Common myeloid progenitor, CD34-positive (primary cell): ENCODE results near the gene ARHGEF10L.

Source experiments
- CTCF ChIA-PET: fragments of 350-600 bp; sonication (Branson Sonifier 250); formaldehyde crosslinking; loops from one replicate; lab custom pipeline; 2021; ENCODE audit warnings: antibody characterized with exemption; lab: Charles Lee
- POLR2A ChIA-PET: fragments of 350-600 bp; sonication (Branson Sonifier 250); formaldehyde crosslinking; loops from one replicate; lab custom pipeline; 2021; ENCODE audit warnings: antibody characterized with exemption; lab: Charles Lee
- DNase-seq, 3 donors: peaks; one replicate each; pipeline versions ENCODE4 v3.0.0 to v3.0.0-alpha.2; 2013
- H3K27ac ChIP-seq, 2 experiments: 1 replicate in 1 of 2; 2 replicates in 1 of 2; pipeline ENCODE4 v1.7.0; 2013; ENCODE audit warnings: inconsistent platforms in 2 of 2, low read length in 2 of 2, mild to moderate bottlenecking in 2 of 2, low read depth in 1 of 2, moderate library complexity in 1 of 2; ENCODE audit not compliant: severe bottlenecking in 2 of 2, insufficient read depth in 1 of 2, poor library complexity in 1 of 2
- H3K27me3 ChIP-seq, 5 experiments: replicated peaks in 2 of 5; 1 replicate in 3 of 5; 2 replicates in 2 of 5; pipeline versions ENCODE4 v1.6.1 to v1.7.0; 2013; ENCODE audit warnings: low read length in 4 of 5, mild to moderate bottlenecking in 2 of 5, moderate library complexity in 2 of 5, inconsistent platforms in 1 of 5; ENCODE audit not compliant: insufficient read depth in 5 of 5, control insufficient read depth in 4 of 5
- H3K36me3 ChIP-seq, 4 experiments: 1 replicate in 2 of 4; 2 replicates in 2 of 4; pipeline versions ENCODE4 v1.6.1 to v1.7.0; 2013; ENCODE audit warnings: low read length in 3 of 4, control low read depth in 1 of 4, mild to moderate bottlenecking in 1 of 4; ENCODE audit not compliant: control insufficient read depth in 4 of 4, insufficient read depth in 4 of 4
- H3K4me1 ChIP-seq, 4 experiments: 1 replicate in 3 of 4; 2 replicates in 1 of 4; pipeline versions ENCODE4 v1.6.1 to v1.7.1; 2013; ENCODE audit warnings: low read length in 3 of 4, mild to moderate bottlenecking in 3 of 4, control low read depth in 1 of 4, inconsistent platforms in 1 of 4, moderate library complexity in 1 of 4; ENCODE audit not compliant: control insufficient read depth in 4 of 4, insufficient read depth in 4 of 4; ENCODE audit errors: control extremely low read depth in 1 of 4
- H3K4me3 ChIP-seq, 7 experiments: 1 replicate in 4 of 7; 2 replicates in 3 of 7; pipeline versions ENCODE4 v1.5.1 to v1.7.0; 2013; ENCODE audit warnings: mild to moderate bottlenecking in 7 of 7, low read length in 6 of 7, moderate library complexity in 6 of 7, inconsistent platforms in 2 of 7, low read depth in 2 of 7, control low read depth in 1 of 7; ENCODE audit not compliant: insufficient read depth in 4 of 7, control insufficient read depth in 1 of 7; ENCODE audit errors: extremely low read depth in 1 of 7
- H3K9me3 ChIP-seq, 5 experiments: 1 replicate in 4 of 5; 2 replicates in 1 of 5; pipeline versions ENCODE4 v1.6.1 to v1.7.1; 2013; ENCODE audit warnings: low read length in 4 of 5, mild to moderate bottlenecking in 2 of 5, inconsistent platforms in 1 of 5, low read depth in 1 of 5, moderate library complexity in 1 of 5; ENCODE audit not compliant: control insufficient read depth in 4 of 5, insufficient read depth in 2 of 5; ENCODE audit errors: control extremely low read depth in 1 of 5
- WGBS: methylation state at CpG from one replicate; pipeline ENCODE4 v1.1.5; 2013; ENCODE audit not compliant: insufficient coverage; 5-methylcytosine and 5-hydroxymethylcytosine counted together

Gene ARHGEF10L

DNA sequence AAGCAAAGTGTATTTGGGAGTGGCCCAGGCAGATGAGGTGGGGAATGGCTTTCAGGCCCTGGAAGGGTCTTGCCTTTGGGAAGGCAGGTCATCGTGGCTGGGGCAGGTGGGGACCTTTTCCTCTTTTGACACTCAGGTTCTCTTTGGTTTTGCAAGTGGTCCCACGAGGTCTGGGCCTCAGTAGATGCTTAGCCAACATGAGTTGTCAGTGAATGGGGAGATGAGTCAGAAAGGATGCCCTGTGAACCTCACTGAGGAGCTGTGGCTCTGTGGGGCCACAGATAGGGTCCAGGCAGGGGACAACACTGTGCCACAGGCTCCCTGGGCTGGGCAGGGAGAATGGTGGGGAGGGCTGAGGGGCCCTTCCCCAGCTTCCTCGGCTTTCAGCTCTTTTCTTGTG, 19.0 kb downstream of the ARHGEF10L start:
- H3K9me3 ChIP-seq, result no peaks in the 10 kb centered on the region
- no peaks in the 10 kb centered on the region for H3K27me3 ChIP-seq
- H3K27ac ChIP-seq, result no peak overlapping the region
- H3K4me3 ChIP-seq, result no peak overlapping the region
- DNase-seq, result no peak
- H3K36me3 ChIP-seq, result no peaks in the 10 kb centered on the region
- CTCF ChIA-PET, result interaction anchor here (0.7 kb wide), 1 partner anchor 72 kb away, joined by 3 read pairs; no protein-coding TSS in a partner anchor
- POLR2A ChIA-PET, result no interaction called here
- 89% methylated on average over 3 of the region's 3 CpGs for WGBS
- H3K4me1 ChIP-seq, result no peaks in the 10 kb centered on the region

- ChIA-PET POLR2A (no interaction called here), CTCF (interaction anchor here (0.7 to 1.2 kb wide), 2 partner anchors 49 to 73 kb away, joined by 3 to 4 read pairs; no protein-coding TSS in a partner anchor)
- Histone ChIP-seq H3K27ac (no peak overlapping the region), H3K36me3 (no peaks in the 10 kb centered on the region), H3K4me3 (no peak overlapping the region), H3K9me3 (no peaks in the 10 kb centered on the region), H3K27me3 (no peaks in the 10 kb centered on the region), H3K4me1 (no peaks in the 10 kb centered on the region)
- 92% methylated on average over 4 of the region's 8 CpGs for WGBS
- no peak for DNase-seq
Observed at GRCh38 chr1:17558954-17559614, 19.6 kb downstream of the ARHGEF10L start.

DNA sequence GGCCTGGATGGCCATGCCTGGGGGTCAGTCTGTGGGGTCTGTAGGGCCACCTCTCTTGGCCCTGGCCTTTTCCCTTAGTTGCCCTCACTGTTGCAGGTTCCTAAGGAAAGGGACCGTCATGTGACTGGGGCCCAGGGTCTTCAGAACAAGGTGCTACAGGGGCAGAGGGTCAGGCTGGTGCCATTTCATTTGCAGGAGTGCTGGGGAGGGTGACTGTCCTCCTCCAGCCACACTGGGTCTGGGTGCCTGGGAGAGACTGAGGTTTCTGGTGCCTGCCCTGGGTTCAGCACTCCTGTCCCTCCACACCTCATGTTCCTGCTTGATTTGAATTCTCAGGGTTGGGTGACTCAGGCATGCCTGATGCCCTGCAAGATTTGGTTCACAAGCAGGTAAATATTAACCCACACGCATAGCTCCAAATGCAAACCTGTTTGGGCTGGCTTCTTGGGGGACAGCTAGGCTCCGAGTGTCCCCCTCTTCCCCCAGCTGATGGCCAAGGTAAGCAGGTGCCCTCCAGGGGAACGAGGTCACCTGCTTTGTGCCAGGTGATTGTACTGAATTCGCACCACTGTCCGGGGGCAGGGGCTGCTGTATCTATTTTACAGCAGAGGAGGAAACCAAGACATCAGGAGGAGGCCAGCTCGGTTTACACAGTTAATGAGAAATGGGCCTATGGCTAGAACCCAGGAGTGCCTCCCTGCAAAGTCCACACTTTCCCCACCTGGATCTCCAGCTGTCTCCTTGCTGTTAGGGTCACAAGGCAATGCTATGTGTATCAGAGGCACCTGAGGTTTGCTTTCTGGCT, 20.3 kb downstream of the ARHGEF10L start:
- CTCF ChIA-PET, result interaction anchor here (1.2 kb wide), 1 partner anchor 48 kb away, joined by 4 read pairs; no protein-coding TSS in a partner anchor
- Histone ChIP-seq H3K27ac (no peak overlapping the region), H3K4me1 (no peaks in the 10 kb centered on the region), H3K36me3 (no peaks in the 10 kb centered on the region), H3K9me3 (no peaks in the 10 kb centered on the region), H3K4me3 (no peak overlapping the region), H3K27me3 (no peaks in the 10 kb centered on the region)
- DNase-seq, result no peak
- POLR2A ChIA-PET, result no interaction called here
- WGBS, result 93% methylated on average over 7 of the region's 7 CpGs

- H3K27ac ChIP-seq, result no peak overlapping the region
- CTCF ChIA-PET, result interaction anchor here (1.6 kb wide), 1 partner anchor 12 kb away, joined by 8 read pairs; no protein-coding TSS in a partner anchor
- no peaks in the 10 kb centered on the region for H3K9me3 ChIP-seq
- POLR2A ChIA-PET, result no interaction called here
- WGBS, result 68% methylated on average over 3 of the region's 8 CpGs
- DNase-seq, result no peak
- no peaks in the 10 kb centered on the region for H3K4me1 ChIP-seq
- no peaks in the 10 kb centered on the region for H3K36me3 ChIP-seq
- no peaks in the 10 kb centered on the region for H3K27me3 ChIP-seq
- H3K4me3 ChIP-seq, result no peak overlapping the region
Observed at GRCh38 chr1:17561247-17561548, 21.7 kb downstream of the ARHGEF10L start.

DNA sequence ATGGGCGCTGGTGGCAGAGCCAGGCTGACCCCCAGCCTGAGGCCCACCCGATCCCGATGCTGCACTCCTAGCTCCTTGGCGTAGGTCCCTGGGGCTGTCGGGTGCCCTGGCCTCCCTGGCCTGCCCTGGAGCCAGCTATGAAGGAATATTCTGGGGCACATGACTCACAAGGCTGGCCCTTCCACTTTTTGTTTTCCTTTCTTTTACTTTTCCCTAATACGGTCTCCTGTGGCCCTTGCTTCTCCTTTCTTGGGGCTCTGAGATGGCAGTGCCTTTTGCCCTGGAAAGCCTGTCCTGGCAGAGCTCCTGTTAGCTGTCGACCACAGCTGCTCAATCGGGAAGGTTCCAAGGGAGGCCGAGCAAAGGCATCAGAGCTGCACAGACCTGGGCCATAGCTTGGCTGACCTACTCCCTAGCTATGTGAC, 22.1 kb downstream of the ARHGEF10L start:
- no peak for DNase-seq
- H3K9me3 ChIP-seq, result no peaks in the 10 kb centered on the region
- no peak overlapping the region for H3K4me3 ChIP-seq
- H3K27me3 ChIP-seq, result peaks cover 0 to 3% (median 0%) of the 10 kb centered on the region in 5 experiments
- WGBS, result 90% methylated on average over 9 of the region's 9 CpGs
- POLR2A ChIA-PET, result no interaction called here
- CTCF ChIA-PET, result interaction anchor here (1.6 kb wide), 1 partner anchor 11 kb away, joined by 8 read pairs; no protein-coding TSS in a partner anchor
- no peak overlapping the region for H3K27ac ChIP-seq
- no peaks in the 10 kb centered on the region for H3K36me3 ChIP-seq
- H3K4me1 ChIP-seq, result no peaks in the 10 kb centered on the region

- H3K27me3 ChIP-seq, result peaks cover 0 to 6% (median 0%) of the 10 kb centered on the region in 5 experiments
- 90% methylated on average over 5 of the region's 5 CpGs for whole genome bisulfite sequencing
- H3K9me3 ChIP-seq, result no peaks in the 10 kb centered on the region
- no peaks in the 10 kb centered on the region for H3K36me3 ChIP-seq
- ChIA-PET POLR2A (no interaction called here), CTCF (interaction anchor here (1.6 kb wide), 1 partner anchor 11 kb away, joined by 8 read pairs; no protein-coding TSS in a partner anchor)
- no peak overlapping the region for H3K4me3 ChIP-seq
- no peaks in the 10 kb centered on the region for H3K4me1 ChIP-seq
- DNase-seq, result no peak
- no peak overlapping the region for H3K27ac ChIP-seq
Observed at GRCh38 chr1:17562375-17562774, 22.9 kb downstream of the ARHGEF10L start.
